HG03280 (cell line): Measurements from ENCODE around the gene SP7.
"Not testable (repeated sequence)": the region's sequence is repeated elsewhere in the genome, so short reads cannot be mapped to it uniquely, and the experiment has no call there.

Source experiments
- ATAC-seq: cut with Tn5 transposase; IDR thresholded peaks from one replicate; pipeline ENCODE4 v1.9.1; 2021; ENCODE audit warnings: mild to moderate bottlenecking, moderate library complexity; ENCODE audit not compliant: unreplicated experiment

SP7 gene

DNA sequence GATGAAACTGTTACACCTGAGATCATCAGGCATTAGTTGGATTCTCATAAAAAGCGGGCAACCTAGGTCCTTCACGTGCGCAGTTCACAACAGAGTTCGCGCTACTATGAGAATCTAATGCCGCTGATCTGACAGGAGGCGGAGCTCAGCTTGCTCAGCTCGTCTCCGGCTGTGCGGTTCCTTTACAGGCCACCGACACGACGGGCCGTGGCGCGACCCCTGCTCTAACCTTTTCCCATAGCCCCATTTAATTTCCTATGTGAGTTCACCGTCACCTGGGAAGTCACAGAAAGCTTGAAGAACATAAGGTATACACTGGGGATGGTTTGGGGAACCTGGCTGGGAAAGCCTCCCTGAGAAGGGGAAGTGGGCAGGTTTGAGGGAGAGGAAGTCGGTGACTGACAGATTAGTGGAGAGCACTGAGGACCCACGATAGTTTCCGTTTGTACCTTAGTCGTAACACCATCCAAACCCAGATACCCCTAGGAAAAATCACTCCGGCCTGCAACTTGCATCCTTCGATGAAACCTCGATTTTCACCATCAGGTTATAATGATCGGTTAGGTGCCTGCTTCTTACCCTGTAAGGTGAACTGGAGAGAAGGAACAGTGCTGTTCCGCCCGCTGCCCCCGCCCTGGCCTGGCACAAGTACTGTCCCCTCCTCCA is 11.9 kb downstream of the SP7 start:
- ATAC-seq: no peak

DNA sequence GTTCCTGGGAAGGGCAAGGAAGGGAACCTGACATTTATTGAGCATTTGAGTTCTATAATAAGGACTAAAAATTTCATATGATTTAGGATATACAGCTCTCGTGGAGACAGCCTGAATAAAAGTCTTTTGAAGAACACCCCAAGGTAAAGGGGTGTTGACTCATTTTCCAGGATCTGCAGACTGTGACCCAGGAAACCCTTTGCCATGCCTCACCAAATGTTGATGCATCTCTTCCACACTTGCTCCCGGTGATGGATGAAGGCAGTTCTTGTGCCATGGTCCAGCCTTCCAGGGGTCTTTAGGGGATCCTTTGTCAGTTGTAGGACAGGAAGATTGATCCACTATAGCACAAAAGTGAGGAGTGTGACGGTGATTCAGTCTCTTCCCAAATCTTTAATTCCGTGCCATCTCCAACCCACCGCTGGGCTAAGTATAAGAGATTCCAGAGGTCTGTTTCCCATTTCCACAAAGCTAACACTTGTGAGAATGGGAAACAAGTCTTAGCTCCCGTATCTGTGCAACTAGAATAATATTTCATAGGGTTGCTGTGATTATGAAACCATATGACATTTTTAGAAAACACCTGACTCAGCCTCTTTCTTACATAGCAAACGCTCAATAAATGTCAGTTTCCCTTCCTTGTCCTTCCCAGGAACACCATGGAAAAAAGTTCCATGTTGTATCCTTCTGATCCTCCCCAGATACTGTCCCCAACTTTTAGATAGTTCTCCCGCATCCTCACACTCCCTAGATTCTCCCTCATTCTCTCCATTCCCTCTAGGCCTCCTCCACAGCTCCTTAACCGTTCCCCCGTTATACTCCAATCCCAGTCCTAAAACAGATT is 15.6 kb downstream of the SP7 start:
- ATAC-seq: no peak

- ATAC-seq: no peak
Measured at GRCh38 chr12:53313996-53314395, 22.2 kb downstream of the SP7 start.

- ATAC-seq: no peak
Measured at GRCh38 chr12:53308276-53308675, 27.9 kb downstream of the SP7 start.

DNA sequence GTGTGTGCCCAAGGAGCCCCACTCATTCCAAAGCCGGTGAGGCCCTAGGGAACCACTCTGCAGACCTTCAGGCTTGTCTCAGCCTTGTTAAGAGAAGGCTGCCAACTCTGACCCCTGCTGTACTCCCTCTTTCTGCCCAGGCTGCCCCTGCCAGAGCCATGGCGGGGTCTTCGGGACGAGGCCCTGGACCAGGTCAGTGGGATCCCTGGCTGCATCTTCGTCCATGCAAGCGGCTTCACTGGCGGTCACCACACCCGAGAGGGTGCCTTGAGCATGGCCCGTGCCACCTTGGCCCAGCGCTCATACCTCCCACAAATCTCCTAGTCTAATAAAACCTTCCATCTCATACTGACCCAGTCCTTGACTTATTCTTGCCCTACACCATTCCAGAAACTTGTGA is 29.3 kb downstream of the SP7 start:
- ATAC-seq: no peak

DNA sequence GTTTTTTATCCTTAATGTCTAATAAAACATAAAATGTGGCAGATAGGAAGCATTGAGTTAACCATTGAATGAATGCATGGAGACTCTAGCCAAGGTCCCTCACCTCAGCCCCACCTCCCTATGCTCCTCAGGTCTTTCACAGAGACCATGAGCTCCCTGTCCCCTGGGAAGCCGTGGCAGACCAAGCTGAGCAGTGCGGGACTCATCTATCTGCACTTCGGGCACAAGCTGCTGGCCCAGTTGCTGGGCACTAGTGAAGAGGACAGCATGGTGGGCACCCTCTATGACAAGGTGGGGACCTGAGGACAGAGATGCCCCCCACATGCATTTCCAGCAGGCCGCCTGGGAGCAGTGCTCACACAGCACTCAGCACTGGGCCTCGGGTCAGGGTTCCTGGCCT is 33.3 kb downstream of the SP7 start:
- no peak for ATAC-seq

- ATAC-seq: no peak
Measured at GRCh38 chr12:53300187-53300586, 36.0 kb downstream of the SP7 start.

- ATAC-seq: peak; percentile 75
Measured at GRCh38 chr12:53299454-53300180, 36.5 kb downstream of the SP7 start, which contains the start of gene MYG1. TSS of gene MYG1 (plus strand) at chr12:53299695. CDS start at chr12:53299738, 43 bp downstream.

GRCh38 chr12:53299101-53299453 is 37.1 kb downstream of the SP7 start:
- no peak for ATAC-seq

- ATAC-seq: no peak
Measured at GRCh38 chr12:53298164-53298563, 38.0 kb downstream of the SP7 start.

GRCh38 chr12:53297106-53297505 is 39.0 kb downstream of the SP7 start:
- ATAC-seq: not testable (repeated sequence)

GRCh38 chr12:53295891-53296219 is 40.3 kb downstream of the SP7 start:
- no peak for ATAC-seq

DNA sequence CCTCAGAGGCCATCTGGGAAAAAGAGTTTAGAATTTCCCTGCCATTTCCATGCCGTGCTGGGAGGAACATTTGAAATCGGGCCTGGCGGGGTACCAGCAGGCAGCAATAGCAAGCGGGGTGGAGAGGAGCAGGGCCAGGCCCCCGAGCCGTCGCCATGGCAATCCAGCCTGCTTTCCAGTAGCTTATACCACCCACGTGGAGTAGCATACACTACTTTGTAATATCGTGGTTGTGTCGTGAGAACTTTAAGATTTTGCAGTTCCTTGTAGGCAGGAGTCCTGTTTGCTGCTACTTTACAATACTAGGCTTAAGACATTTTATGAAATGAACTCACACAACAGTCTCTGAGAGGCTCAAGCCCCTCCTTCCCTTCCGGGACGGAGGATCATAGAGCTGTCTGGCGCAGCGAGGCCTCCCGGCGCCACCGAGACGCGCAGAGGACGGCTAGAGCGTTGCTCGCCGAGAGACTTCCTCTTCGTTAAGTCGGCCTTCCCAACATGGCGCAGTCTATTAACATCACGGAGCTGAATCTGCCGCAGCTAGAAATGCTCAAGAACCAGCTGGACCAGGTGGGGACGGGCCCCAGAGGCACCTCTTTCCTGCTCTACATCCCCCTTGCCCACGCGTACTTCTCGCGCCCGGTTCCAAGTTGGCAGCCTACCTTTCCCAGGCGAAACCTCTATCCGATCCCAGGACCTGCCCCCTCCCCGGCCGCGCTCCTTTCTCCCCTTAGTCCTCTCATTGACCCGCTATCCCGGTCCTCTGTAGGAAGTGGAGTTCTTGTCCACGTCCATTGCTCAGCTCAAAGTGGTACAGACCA is 40.9 kb downstream of the SP7 start, which contains the start of gene PFDN5:
Gene PFDN5, plus strand, starts transcription at position 473 of the 821 bp plus-strand sequence. Its CDS starts 26 bp downstream, at position 499.
- peak; percentile 79 for ATAC-seq

DNA sequence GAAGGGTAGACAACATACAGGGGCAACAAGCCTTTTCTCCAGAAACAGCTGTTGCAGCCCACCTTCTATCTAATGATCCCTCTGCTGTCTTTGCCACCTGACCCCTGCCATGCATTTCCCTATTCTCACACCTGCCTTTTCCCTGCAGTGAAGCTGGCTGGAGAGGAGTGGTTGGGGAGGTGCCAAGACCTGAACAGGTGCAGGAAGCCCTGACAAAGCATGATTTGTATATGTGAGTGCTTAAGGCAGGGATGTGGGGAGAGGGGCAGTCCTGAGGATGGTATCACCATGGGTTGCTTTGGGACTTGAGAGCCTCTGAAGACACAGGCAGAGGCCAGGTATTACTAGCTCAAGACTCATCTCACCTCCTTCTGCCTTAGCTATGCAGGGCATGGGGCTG is 43.7 kb downstream of the SP7 start:
- ATAC-seq: no peak

- no peak for ATAC-seq
Measured at GRCh38 chr12:53290661-53291060, 45.5 kb downstream of the SP7 start.

- ATAC-seq: no peak
Measured at GRCh38 chr12:53289891-53290290, 46.3 kb downstream of the SP7 start.

DNA sequence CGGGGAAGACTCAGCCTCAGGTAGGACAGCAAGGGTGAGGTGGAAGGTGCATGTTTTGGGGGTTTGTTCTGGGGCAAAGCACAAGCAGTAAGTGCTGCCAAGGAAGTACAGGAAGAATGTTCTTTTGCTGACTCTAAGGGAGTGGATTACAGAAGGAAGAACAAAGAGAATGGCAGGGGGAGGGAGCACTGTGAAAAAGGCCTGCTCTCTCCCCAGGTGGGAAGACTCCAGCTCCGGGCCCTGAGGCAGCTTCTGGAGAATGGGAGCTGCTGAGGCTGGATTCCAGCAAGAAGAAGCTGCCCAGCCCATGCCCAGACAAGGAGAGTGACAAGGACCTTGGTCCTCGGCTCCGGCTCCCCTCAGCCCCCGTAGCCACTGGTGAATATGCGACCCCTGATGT is 47.8 kb downstream of the SP7 start:
- no peak for ATAC-seq

- ATAC-seq: no peak
Measured at GRCh38 chr12:53287741-53288216, 48.4 kb downstream of the SP7 start.

- ATAC-seq: no peak
Measured at GRCh38 chr12:53286448-53286847, 49.7 kb downstream of the SP7 start.

DNA sequence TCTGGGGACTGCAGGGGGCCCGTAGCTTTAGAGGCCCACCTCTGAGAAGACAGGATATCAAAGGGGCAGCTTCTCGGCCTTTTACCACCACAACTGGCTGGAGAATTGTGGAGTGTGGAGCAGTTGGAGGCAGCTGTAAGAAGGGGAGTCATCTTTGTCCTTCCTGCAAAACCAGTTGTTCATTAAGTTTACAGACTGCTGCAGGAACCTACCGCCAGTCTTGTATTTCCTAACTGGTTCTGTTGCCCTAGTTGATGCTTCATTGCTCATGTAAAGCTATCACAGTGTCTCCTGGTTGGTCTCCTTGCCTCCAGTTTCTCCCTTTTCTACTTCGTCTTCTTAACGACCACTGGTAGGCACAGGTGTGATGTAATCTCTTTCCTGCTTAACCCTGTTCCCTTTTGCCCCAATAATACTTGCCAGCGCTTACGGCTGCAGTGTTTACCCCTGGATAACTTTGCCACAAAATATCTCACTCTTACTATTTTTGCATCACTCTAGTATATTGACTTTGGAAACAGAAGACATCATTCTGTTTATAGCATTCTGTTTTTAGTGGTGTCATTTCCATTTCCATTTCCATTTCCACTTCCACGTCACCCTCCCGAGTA is 56.2 kb downstream of the SP7 start:
- ATAC-seq: no peak
